Osteocyte (in vitro differentiated cells): Measurements from ENCODE around the gene SNX25. TPM values are rescaled to one million over a fixed set of nuclear protein-coding genes. Genes with fewer than 3 reads are reported as not detected.

Experiments used
- DNase-seq: peaks from one replicate; pipeline ENCODE4 v3.0.0; 2021; ENCODE audit warnings: mixed read lengths; ENCODE audit not compliant: unreplicated experiment; ENCODE audit errors: extremely low spot score
- H3K27ac Mint-ChIP-seq: one replicate; pipeline ENCODE4 v1.8.0; 2021; ENCODE audit warnings: mild to moderate bottlenecking, mixed read lengths; ENCODE audit not compliant: unreplicated experiment
- H3K27me3 Mint-ChIP-seq: one replicate; pipeline ENCODE4 v1.8.0; 2021; ENCODE audit warnings: mixed read lengths; ENCODE audit not compliant: unreplicated experiment
- H3K36me3 Mint-ChIP-seq: one replicate; pipeline ENCODE4 v1.8.0; 2021; ENCODE audit warnings: mixed read lengths; ENCODE audit not compliant: unreplicated experiment
- H3K4me1 Mint-ChIP-seq: one replicate; pipeline ENCODE4 v1.8.0; 2021; ENCODE audit warnings: mixed read lengths; ENCODE audit not compliant: unreplicated experiment
- H3K4me3 Mint-ChIP-seq: one replicate; pipeline ENCODE4 v1.8.0; 2021; ENCODE audit warnings: mild to moderate bottlenecking, moderate library complexity, mixed read lengths; ENCODE audit not compliant: unreplicated experiment
- H3K9me3 Mint-ChIP-seq: one replicate; pipeline ENCODE4 v1.8.0; 2021; ENCODE audit warnings: mixed read lengths; ENCODE audit not compliant: unreplicated experiment
- total RNA-seq: library from RNA; stranded (reverse); gene quantifications from 2 replicates; pipeline ENCODE4 v1.2.1, GENCODE V29; 2021
- TF ChIP-seq, protein P1 (sequence below): fragments of 200-600 bp; sonication (generic); IDR thresholded peaks from 2 replicates; pipeline ENCODE4 v1.5.0; 2021; ENCODE audit warnings: antibody characterized with exemption, mild to moderate bottlenecking, moderate library complexity

Gene SNX25
- total RNA-seq, 1 donor from 2014 or later: 44.4 TPM

DNA sequence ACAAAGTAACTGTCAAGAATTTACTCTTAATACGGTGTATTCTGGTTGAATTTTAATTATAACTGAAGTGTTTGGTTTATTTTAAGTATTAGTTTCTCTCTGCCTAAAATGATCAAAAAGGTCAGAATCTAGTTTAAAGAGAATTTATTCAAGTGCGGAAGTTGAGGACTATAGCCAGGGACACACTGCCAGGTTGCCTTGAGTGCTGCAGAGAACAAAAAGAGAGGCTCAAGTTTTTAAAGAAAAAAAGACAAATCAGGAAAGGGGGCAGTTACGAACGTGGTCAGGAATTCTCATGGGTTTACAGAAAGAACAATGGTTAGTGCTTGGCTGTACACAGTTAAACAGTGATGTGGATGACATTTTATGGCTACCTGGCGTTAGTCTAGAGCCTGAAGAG is 81.3 kb downstream of the SNX25 start:
- H3K9me3 Mint-ChIP-seq: no peaks in the 10 kb centered on the region
- peaks cover 44% of the 10 kb centered on the region for H3K36me3 Mint-ChIP-seq
- H3K4me3 Mint-ChIP-seq: no peak overlapping the region
- no peak for DNase-seq
- TF ChIP-seq, protein P1, sequence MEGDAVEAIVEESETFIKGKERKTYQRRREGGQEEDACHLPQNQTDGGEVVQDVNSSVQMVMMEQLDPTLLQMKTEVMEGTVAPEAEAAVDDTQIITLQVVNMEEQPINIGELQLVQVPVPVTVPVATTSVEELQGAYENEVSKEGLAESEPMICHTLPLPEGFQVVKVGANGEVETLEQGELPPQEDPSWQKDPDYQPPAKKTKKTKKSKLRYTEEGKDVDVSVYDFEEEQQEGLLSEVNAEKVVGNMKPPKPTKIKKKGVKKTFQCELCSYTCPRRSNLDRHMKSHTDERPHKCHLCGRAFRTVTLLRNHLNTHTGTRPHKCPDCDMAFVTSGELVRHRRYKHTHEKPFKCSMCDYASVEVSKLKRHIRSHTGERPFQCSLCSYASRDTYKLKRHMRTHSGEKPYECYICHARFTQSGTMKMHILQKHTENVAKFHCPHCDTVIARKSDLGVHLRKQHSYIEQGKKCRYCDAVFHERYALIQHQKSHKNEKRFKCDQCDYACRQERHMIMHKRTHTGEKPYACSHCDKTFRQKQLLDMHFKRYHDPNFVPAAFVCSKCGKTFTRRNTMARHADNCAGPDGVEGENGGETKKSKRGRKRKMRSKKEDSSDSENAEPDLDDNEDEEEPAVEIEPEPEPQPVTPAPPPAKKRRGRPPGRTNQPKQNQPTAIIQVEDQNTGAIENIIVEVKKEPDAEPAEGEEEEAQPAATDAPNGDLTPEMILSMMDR: no peak
- no peaks in the 10 kb centered on the region for H3K27me3 Mint-ChIP-seq
- H3K27ac Mint-ChIP-seq: no peak overlapping the region
- peaks cover 19% of the 10 kb centered on the region for H3K4me1 Mint-ChIP-seq

DNA sequence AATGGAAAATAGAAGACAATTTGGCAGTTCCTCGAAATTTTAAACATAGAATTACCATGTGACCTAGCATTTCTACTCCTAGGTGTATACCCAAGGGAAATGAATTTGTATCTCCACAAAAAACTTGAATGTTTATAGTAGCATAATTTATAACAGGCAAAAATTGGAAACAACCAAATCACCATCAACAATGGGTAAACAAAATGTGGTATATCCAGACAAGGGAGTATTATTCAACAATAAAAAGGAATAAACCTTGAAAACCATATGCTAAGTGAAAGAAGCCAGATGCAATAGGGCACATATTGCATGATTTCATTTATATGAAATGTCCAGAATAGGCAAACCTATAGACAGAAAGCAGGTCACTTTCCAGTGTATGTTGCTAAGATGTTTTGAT is 83.8 kb downstream of the SNX25 start:
- Mint-ChIP-seq H3K27ac (no peak overlapping the region), H3K27me3 (no peaks in the 10 kb centered on the region), H3K4me1 (no peaks in the 10 kb centered on the region), H3K36me3 (peaks cover 55% of the 10 kb centered on the region), H3K9me3 (no peaks in the 10 kb centered on the region), H3K4me3 (no peak overlapping the region)
- no peak for DNase-seq
- TF ChIP-seq, protein P1: no peak

DNA sequence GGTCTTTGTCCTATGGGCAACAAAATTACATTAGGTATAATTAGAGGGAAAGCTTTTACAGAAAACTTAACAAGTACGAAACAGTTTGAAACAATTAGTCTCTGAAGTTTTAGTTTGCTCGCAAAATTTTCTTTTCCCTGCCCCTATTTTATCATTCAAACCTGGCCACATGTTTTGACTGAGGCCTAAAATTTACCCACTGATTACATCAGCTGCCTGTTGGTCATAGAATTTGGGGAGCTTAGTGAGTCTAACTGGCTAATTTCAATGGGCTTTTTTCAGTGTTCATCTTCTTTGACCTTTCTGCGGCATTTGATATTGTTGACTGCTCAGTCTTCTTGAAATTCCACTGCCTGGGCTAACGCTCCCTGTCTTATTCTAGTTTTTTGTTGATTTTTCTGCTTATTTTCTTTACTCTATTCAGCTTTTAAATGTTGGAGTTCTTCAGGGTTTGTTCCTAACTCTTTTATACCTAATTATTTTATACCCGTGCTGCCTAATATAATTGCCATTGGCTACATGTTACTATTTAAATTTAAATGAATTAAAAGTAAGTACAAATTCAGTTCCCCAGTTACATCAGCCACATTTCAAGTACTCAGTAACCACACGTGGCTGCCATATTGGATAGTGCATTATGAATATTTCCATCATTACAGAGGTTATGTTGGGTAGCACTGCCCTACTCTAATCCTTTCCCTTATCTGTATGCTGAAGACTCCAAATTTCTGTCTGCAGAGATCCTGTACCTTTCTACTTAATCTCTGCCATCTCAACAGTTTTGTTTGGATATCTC is 87.5 kb downstream of the SNX25 start:
- TF ChIP-seq, protein P1: no peak
- no peaks in the 10 kb centered on the region for H3K27me3 Mint-ChIP-seq

DNA sequence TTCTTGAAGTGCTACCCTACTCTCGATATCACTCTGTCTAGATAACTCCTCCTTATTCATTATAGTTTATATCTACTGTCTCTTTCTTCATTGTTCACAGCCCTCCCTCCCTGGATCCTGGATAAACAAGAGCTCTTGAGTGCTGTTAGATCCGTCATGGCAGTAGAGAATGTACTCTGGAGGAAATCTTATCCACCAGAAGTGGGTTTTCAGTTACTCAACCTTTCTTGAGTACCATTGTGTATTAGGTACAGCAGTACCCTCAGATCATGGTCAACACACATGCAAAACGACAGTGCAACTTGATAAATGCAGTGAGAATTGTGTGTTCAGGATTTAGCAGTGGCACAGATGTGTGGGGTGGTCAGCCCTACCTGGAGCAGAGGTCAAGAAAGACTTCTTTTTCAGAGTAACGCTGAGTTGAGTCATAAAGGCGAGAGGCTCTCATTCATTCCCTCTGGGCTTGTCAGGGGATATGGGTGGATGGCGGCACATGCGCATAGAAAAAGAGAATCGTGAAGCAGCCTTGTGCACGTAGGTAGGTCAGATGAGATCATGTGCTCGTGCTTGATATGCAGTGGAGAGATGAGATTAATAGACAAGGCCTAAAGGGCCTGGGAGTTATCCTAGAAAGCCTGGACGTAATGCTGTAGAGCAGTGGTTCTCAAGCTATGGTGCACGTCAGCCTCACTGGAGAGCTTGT is 89.5 kb downstream of the SNX25 start:
- Mint-ChIP-seq H3K27me3 (no peaks in the 10 kb centered on the region), H3K4me1 (peaks cover 2% of the 10 kb centered on the region), H3K27ac (peak overlapping the region; percentile 9), H3K9me3 (no peaks in the 10 kb centered on the region), H3K36me3 (peaks cover 40% of the 10 kb centered on the region), H3K4me3 (no peak overlapping the region)
- TF ChIP-seq, protein P1: no peak
- DNase-seq: no peak

More for the DNA sequence above, 87.5 kb downstream of the SNX25 start:
- H3K4me3 Mint-ChIP-seq: no peak overlapping the region
- no peaks in the 10 kb centered on the region for H3K9me3 Mint-ChIP-seq
- H3K4me1 Mint-ChIP-seq: no peaks in the 10 kb centered on the region
- no peak overlapping the region for H3K27ac Mint-ChIP-seq
- H3K36me3 Mint-ChIP-seq: peaks cover 53% of the 10 kb centered on the region
- no peak for DNase-seq

DNA sequence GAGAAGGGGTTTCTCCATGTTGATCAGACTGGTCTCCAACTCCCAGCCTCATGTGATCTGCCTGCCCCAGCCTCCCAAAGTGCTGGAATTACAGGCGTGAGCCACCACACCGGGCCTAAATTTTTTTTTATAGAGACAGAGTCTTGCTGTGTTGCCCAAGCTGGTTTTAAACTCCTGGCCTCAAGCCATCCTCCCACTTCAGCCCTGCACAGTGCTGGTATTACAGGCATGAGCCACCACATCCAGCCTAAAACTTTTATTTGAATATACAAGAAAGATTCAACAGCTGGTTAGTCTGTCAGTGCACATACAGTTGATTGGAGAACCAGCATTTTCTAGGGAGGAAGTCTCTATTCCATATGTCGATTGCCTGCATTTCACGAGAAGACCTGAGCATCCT is 95.1 kb downstream of the SNX25 start:
- TF ChIP-seq, protein P1: no peak
- Mint-ChIP-seq H3K27ac (peak overlapping the region; percentile 82), H3K9me3 (no peaks in the 10 kb centered on the region), H3K4me1 (peaks cover 31% of the 10 kb centered on the region), H3K27me3 (no peaks in the 10 kb centered on the region), H3K4me3 (no peak overlapping the region), H3K36me3 (peaks cover 24% of the 10 kb centered on the region)
- no peak for DNase-seq
